ENCODE data around the gene PTAR1. TPM values are rescaled to one million over a fixed set of nuclear protein-coding genes. Genes with fewer than 3 reads are reported as not detected.

PTAR1 gene
- polyA plus RNA-seq, 1 experiment = 12.4 TPM

DNA sequence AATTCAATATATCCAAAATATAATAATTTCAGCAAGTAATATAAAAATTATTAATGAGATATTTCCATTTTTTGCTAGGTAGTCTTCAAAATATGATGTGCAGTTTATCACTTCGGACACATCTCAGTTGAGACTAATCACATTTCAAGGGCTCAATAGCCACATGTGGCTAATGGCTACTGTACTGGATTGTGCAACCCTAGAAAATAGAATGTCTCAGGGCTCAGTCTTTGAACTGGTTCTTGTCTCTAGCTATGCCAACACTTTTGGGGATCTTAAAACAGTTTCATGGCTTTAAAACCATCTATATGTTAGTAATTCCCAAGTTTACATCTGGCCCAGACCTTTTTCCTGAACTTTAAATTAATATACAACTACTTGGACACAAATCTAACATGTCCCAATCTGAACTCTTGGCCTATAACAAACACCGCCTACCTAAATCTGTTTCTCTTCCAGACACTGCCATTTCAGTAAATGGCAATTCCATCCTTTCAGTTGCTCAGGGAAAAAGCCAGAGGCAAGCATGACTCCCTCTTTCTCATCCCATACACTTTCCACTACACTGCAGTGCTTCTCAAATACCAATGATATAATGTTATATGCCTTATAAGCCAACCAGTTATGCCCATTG is 18.8 kb downstream of the PTAR1 start:
- DNase-seq (ENCODE audit: low read depth) = no peak

GRCh38 chr9:69731348-69731747 is 28.5 kb downstream of the PTAR1 start:
- TF ChIP-seq, protein P1, sequence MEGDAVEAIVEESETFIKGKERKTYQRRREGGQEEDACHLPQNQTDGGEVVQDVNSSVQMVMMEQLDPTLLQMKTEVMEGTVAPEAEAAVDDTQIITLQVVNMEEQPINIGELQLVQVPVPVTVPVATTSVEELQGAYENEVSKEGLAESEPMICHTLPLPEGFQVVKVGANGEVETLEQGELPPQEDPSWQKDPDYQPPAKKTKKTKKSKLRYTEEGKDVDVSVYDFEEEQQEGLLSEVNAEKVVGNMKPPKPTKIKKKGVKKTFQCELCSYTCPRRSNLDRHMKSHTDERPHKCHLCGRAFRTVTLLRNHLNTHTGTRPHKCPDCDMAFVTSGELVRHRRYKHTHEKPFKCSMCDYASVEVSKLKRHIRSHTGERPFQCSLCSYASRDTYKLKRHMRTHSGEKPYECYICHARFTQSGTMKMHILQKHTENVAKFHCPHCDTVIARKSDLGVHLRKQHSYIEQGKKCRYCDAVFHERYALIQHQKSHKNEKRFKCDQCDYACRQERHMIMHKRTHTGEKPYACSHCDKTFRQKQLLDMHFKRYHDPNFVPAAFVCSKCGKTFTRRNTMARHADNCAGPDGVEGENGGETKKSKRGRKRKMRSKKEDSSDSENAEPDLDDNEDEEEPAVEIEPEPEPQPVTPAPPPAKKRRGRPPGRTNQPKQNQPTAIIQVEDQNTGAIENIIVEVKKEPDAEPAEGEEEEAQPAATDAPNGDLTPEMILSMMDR (IDR thresholded peaks at IDR 0.05; ENCODE audit: insufficient read depth, low read depth, low read length) = no peak
- ChIA-PET POLR2A (no interaction called here), CTCF (interaction anchor here (1.2 to 1.5 kb wide), 3 partner anchors 9 to 58 kb away, joined by 3 to 4 read pairs (median 4); no protein-coding TSS in a partner anchor)
- DNase-seq (ENCODE audit: low read depth) = no peak
- H3K36me3 ChIP-seq (ENCODE audit: control insufficient read depth, insufficient read depth, low read length) = peaks cover 7% of the 10 kb centered on the region
- H3K4me3 ChIP-seq (ENCODE audit: low read depth, low read length) = no peak overlapping the region
- H3K27me3 ChIP-seq (ENCODE audit: control insufficient read depth, insufficient read depth, low read length) = no peaks in the 10 kb centered on the region

More for the DNA sequence above, 18.8 kb downstream of the PTAR1 start:
- TF ChIP-seq, protein P1 (IDR thresholded peaks at IDR 0.05; ENCODE audit: insufficient read depth, low read depth, low read length) = no peak
- Histone ChIP-seq H3K27me3 (ENCODE audit: control insufficient read depth, insufficient read depth, low read length) (no peaks in the 10 kb centered on the region), H3K36me3 (ENCODE audit: control insufficient read depth, insufficient read depth, low read length) (peaks cover 1% of the 10 kb centered on the region; the same call in 1 of the 2 replicates), H3K4me3 (ENCODE audit: low read depth, low read length) (no peak overlapping the region)
- CTCF ChIA-PET = no interaction called here
- POLR2A ChIA-PET = interaction anchor here (0.7 kb wide), 1 partner anchor 1364 kb away, joined by 3 read pairs; no protein-coding TSS in a partner anchor

GRCh38 chr9:69719983-69720382 is 39.8 kb downstream of the PTAR1 start:
- Histone ChIP-seq H3K4me3 (ENCODE audit: low read depth, low read length) (no peak overlapping the region), H3K36me3 (ENCODE audit: control insufficient read depth, insufficient read depth, low read length) (peaks cover 2% of the 10 kb centered on the region), H3K27me3 (ENCODE audit: control insufficient read depth, insufficient read depth, low read length) (no peaks in the 10 kb centered on the region)
- ChIA-PET CTCF (interaction anchor here (0.6 kb wide), 1 partner anchor 42 kb away, joined by 3 read pairs; no protein-coding TSS in a partner anchor), POLR2A (no interaction called here)
- no peak for DNase-seq (ENCODE audit: low read depth)
- TF ChIP-seq, protein P1 (IDR thresholded peaks at IDR 0.05; ENCODE audit: insufficient read depth, low read depth, low read length) = no peak

DNA sequence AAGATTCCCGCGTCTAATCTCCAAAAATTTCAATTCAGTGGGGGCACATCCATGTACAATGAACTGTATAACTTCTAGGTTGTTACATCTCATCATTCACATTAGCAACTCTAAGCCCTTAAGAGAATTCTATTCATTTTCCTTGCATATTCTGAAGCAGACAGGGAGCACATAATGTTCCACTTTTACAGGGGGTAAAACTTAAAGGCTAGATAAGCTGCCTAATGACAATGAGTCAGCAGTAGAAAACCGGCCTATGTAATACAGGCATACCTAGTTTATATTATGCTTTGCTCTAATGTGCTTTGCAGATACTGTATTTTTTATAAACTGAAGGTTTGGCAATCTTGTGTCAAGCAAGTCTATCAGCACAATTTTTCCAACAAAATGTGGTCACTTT is 40.4 kb downstream of the PTAR1 start:
- peaks cover 2% of the 10 kb centered on the region for H3K36me3 ChIP-seq (ENCODE audit: control insufficient read depth, insufficient read depth, low read length)
- no peaks in the 10 kb centered on the region for H3K27me3 ChIP-seq (ENCODE audit: control insufficient read depth, insufficient read depth, low read length)
- TF ChIP-seq, protein P1 (IDR thresholded peaks at IDR 0.05; ENCODE audit: insufficient read depth, low read depth, low read length) = no peak
- no peak overlapping the region for H3K4me3 ChIP-seq (ENCODE audit: low read depth, low read length)
- POLR2A ChIA-PET = no interaction called here
- CTCF ChIA-PET = interaction anchor here (0.6 kb wide), 1 partner anchor 42 kb away, joined by 3 read pairs; no protein-coding TSS in a partner anchor
- DNase-seq (ENCODE audit: low read depth) = no peak

GRCh38 chr9:69718218-69718617 is 41.6 kb downstream of the PTAR1 start:
- ChIA-PET CTCF (no interaction called here), POLR2A (no interaction called here)
- TF ChIP-seq, protein P1 (IDR thresholded peaks at IDR 0.05; ENCODE audit: insufficient read depth, low read depth, low read length) = no peak

More at GRCh38 chr9:69718218-69718617, 41.6 kb downstream of the PTAR1 start:
- Histone ChIP-seq H3K27me3 (ENCODE audit: control insufficient read depth, insufficient read depth, low read length) (no peaks in the 10 kb centered on the region), H3K36me3 (ENCODE audit: control insufficient read depth, insufficient read depth, low read length) (peaks cover 1% of the 10 kb centered on the region), H3K4me3 (ENCODE audit: low read depth, low read length) (no peak overlapping the region)
- DNase-seq (ENCODE audit: low read depth) = no peak
